HEK293 (cell line): ENCODE measurements around the gene UGT1A1.

Experiments
- CTCF ChIA-PET: fragments of 350-600 bp; formaldehyde crosslinking; extraction: SDS; loops from one replicate; lab custom pipeline; 2021; ENCODE audit warnings: antibody characterized with exemption; lab: Yijun Ruan, JAX
- POLR2A ChIA-PET: fragments of 300-600 bp; formaldehyde crosslinking; extraction: SDS; loops from one replicate; lab custom pipeline; 2020; ENCODE audit warnings: antibody characterized with exemption, inconsistent platforms; lab: Yijun Ruan, JAX
- H3K27ac ChIP-seq: fragments of 200-500 bp; sonication (Bioruptor generic); 2 replicates; pipeline ENCODE4 v1.5.1; 2014; ENCODE audit warnings: low read depth, low read length, control low read depth, inconsistent platforms; ENCODE audit errors: extremely low read depth
- H3K36me3 ChIP-seq, 2 experiments: fragments of 200-500 bp in 1 of 2; sonication (Bioruptor generic) in 1 of 2; 1 replicate in 1 of 2; 2 replicates in 1 of 2; pipeline ENCODE4 v1.5.1; 2014 to 2017; ENCODE audit warnings: inconsistent platforms in 2 of 2, low read length in 2 of 2; ENCODE audit not compliant: control insufficient read depth in 2 of 2, insufficient read depth in 1 of 2
- H3K4me1 ChIP-seq: fragments of 200-500 bp; sonication (Bioruptor generic); 2 replicates; pipeline ENCODE4 v1.5.1; 2014; ENCODE audit warnings: mild to moderate bottlenecking, low read length, inconsistent platforms; ENCODE audit not compliant: control insufficient read depth, insufficient read depth
- H3K4me3 ChIP-seq: 2 replicates; pipeline ENCODE4 v1.5.1; 2011; ENCODE audit warnings: low read depth, mild to moderate bottlenecking, control low read depth, low read length, moderate library complexity
- H3K9me3 ChIP-seq: fragments of 200-500 bp; sonication (Bioruptor generic); 2 replicates; pipeline ENCODE4 v1.5.1; 2014; ENCODE audit warnings: low read depth, low read length, inconsistent platforms; ENCODE audit not compliant: control insufficient read depth, insufficient read depth
- GFI1B ChIP-seq: fragments of 450-650 bp; formaldehyde crosslinking; IDR thresholded peaks from 2 replicates; pipeline ENCODE4 v1.5.1; 2016; ENCODE audit warnings: missing biosample characterization, missing genetic modification characterization
- GLI4 ChIP-seq: fragments of 450-650 bp; formaldehyde crosslinking; IDR thresholded peaks from 2 replicates; pipeline ENCODE4 v1.5.1; 2016; ENCODE audit warnings: missing biosample characterization, missing genetic modification characterization
- HOXA7 ChIP-seq: sonication (generic); formaldehyde crosslinking; IDR thresholded peaks from 2 replicates; pipeline ENCODE4 v1.8.1; 2022; ENCODE audit warnings: missing genetic modification reagents, borderline replicate concordance
- KLF8 ChIP-seq: fragments of 450-650 bp; formaldehyde crosslinking; IDR thresholded peaks from 2 replicates; pipeline ENCODE4 v1.5.1; 2016; ENCODE audit warnings: missing biosample characterization, missing genetic modification characterization
- OSR2 ChIP-seq: fragments of 450-650 bp; formaldehyde crosslinking; IDR thresholded peaks from 2 replicates; pipeline ENCODE4 v1.5.1; 2016; ENCODE audit warnings: missing biosample characterization, missing genetic modification characterization
- OVOL3 ChIP-seq: fragments of 450-650 bp; formaldehyde crosslinking; IDR thresholded peaks from 2 replicates; pipeline ENCODE4 v1.5.1; 2016; ENCODE audit warnings: missing biosample characterization, missing genetic modification characterization
- ZBTB8A ChIP-seq: fragments of 450-650 bp; formaldehyde crosslinking; IDR thresholded peaks from 2 replicates; pipeline ENCODE4 v1.5.1; 2016; ENCODE audit warnings: missing biosample characterization, missing genetic modification characterization
- ZNF10 ChIP-seq: fragments of 450-650 bp; formaldehyde crosslinking; IDR thresholded peaks from 2 replicates; pipeline ENCODE4 v1.5.1; 2017; ENCODE audit warnings: missing biosample characterization, missing genetic modification characterization
- ZNF155 ChIP-seq: fragments of 450-650 bp; formaldehyde crosslinking; IDR thresholded peaks from 2 replicates; pipeline ENCODE4 v1.5.1; 2016; ENCODE audit warnings: missing biosample characterization, missing genetic modification characterization
- ZNF211 ChIP-seq: fragments of 450-650 bp; formaldehyde crosslinking; IDR thresholded peaks from 2 replicates; pipeline ENCODE4 v1.5.1; 2016; ENCODE audit warnings: low read depth, missing biosample characterization, missing genetic modification characterization
- ZNF24 ChIP-seq: fragments of 450-650 bp; formaldehyde crosslinking; IDR thresholded peaks from 2 replicates; pipeline ENCODE4 v1.5.1; 2016; ENCODE audit warnings: missing biosample characterization, missing genetic modification characterization
- ZNF292 ChIP-seq: fragments of 450-650 bp; formaldehyde crosslinking; IDR thresholded peaks from 2 replicates; pipeline ENCODE4 v1.5.1; 2016; ENCODE audit warnings: low read depth, missing biosample characterization, missing genetic modification characterization, borderline replicate concordance
- ZNF311 ChIP-seq: fragments of 450-650 bp; formaldehyde crosslinking; IDR thresholded peaks from 2 replicates; pipeline ENCODE4 v1.5.1; 2017; ENCODE audit warnings: missing biosample characterization, missing genetic modification characterization, borderline replicate concordance
- ZNF37A ChIP-seq: fragments of 450-650 bp; IDR thresholded peaks from 2 replicates; pipeline ENCODE4 v1.5.1; 2018; ENCODE audit warnings: missing biosample characterization, missing genetic modification characterization
- ZNF530 ChIP-seq: fragments of 450-650 bp; formaldehyde crosslinking; IDR thresholded peaks from 2 replicates; pipeline ENCODE4 v1.5.1; 2016; ENCODE audit warnings: low read depth, missing biosample characterization, missing genetic modification characterization
- ZNF561 ChIP-seq: fragments of 450-650 bp; IDR thresholded peaks from 2 replicates; pipeline ENCODE4 v1.5.1; 2018; ENCODE audit warnings: missing biosample characterization, missing genetic modification characterization, borderline replicate concordance
- ZNF571 ChIP-seq: fragments of 450-650 bp; formaldehyde crosslinking; IDR thresholded peaks from 2 replicates; pipeline ENCODE4 v1.5.0; 2017; ENCODE audit warnings: missing biosample characterization, missing genetic modification characterization
- ZNF600 ChIP-seq: fragments of 450-650 bp; formaldehyde crosslinking; IDR thresholded peaks from 2 replicates; pipeline ENCODE4 v1.5.1; 2016; ENCODE audit warnings: missing biosample characterization, missing genetic modification characterization
- ZNF76 ChIP-seq: fragments of 450-650 bp; formaldehyde crosslinking; IDR thresholded peaks from 2 replicates; pipeline ENCODE4; 2016; ENCODE audit warnings: low read depth, missing biosample characterization, missing genetic modification characterization, borderline replicate concordance
- ZNF830 ChIP-seq: fragments of 450-650 bp; IDR thresholded peaks from 2 replicates; pipeline ENCODE4 v1.5.0; 2018; ENCODE audit warnings: missing biosample characterization, missing genetic modification characterization, low read depth, mild to moderate bottlenecking, moderate library complexity
- TF ChIP-seq, protein P1 (sequence below): fragments of 450-650 bp; formaldehyde crosslinking; IDR thresholded peaks from 2 replicates; pipeline ENCODE4 v1.5.1; 2016; ENCODE audit warnings: missing biosample characterization, missing genetic modification characterization
- TF ChIP-seq, protein P2 (sequence below): fragments of 450-650 bp; formaldehyde crosslinking; IDR thresholded peaks from 2 replicates; pipeline ENCODE4 v1.5.1; 2016; ENCODE audit warnings: missing biosample characterization, missing genetic modification characterization
- TF ChIP-seq, protein P3 (sequence below): fragments of 450-650 bp; formaldehyde crosslinking; IDR thresholded peaks from 2 replicates; pipeline ENCODE4 v1.5.1; 2016; ENCODE audit warnings: missing biosample characterization, missing genetic modification characterization
- TF ChIP-seq, protein P4 (sequence below): fragments of 450-650 bp; formaldehyde crosslinking; IDR thresholded peaks from 2 replicates; pipeline ENCODE4 v1.5.1; 2016; ENCODE audit warnings: missing biosample characterization, missing genetic modification characterization
- TF ChIP-seq, protein P5 (sequence below): fragments of 450-650 bp; formaldehyde crosslinking; IDR thresholded peaks from 2 replicates; pipeline ENCODE4 v1.5.1; 2017; ENCODE audit warnings: missing biosample characterization, missing genetic modification characterization

UGT1A1 gene

DNA sequence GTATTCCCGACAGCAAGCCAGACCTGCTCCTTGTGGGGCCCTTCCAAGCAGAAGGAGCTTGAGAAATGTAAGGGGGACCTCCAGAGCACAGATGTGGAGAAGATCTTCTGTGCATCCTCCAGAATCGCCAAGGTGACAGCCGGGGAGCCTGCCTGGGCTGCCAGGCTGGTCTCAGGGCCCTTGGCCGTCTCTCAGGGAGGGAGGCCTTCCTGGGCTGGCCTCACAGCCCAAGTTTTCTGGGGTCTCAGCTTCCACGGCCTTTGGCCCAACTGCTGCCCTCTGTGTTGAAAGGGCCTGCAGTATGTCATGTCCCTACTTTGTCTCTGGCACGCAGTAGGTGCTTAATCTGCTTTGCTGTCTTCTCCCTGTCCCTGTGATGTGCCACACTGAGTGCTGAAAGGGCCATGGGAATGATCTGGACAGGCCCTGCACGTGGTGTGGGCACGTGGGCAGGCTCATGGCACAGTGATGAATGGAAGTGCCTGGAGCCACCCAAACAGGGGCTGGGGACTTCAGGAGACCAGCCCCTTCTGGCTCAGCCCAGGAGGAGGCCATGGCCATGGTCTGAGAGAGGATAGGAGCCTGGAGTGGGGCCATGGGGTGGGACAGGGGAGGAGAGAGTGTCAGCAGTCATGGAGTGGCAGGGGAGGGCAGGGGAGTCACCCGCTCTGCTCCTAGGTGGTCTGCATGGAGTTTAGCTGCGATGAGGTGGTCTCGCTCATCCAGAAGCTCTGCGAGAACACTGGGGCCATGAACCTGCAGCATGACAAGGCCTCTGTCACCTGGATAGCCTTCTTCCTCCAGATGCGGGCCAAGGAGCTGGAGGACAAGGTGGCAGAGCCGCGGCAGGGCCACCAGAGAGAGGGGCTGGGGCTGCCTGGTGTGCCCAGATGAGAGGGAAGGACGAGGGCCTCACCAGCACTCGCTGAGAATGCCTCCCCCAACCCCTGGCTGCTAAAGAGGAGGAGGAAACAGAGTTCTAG, 58.9 kb downstream of the UGT1A1 start (continued):
- TF ChIP-seq, protein P1, sequence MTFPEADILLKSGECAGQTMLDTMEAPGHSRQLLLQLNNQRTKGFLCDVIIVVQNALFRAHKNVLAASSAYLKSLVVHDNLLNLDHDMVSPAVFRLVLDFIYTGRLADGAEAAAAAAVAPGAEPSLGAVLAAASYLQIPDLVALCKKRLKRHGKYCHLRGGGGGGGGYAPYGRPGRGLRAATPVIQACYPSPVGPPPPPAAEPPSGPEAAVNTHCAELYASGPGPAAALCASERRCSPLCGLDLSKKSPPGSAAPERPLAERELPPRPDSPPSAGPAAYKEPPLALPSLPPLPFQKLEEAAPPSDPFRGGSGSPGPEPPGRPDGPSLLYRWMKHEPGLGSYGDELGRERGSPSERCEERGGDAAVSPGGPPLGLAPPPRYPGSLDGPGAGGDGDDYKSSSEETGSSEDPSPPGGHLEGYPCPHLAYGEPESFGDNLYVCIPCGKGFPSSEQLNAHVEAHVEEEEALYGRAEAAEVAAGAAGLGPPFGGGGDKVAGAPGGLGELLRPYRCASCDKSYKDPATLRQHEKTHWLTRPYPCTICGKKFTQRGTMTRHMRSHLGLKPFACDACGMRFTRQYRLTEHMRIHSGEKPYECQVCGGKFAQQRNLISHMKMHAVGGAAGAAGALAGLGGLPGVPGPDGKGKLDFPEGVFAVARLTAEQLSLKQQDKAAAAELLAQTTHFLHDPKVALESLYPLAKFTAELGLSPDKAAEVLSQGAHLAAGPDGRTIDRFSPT (tag by site-specific recombination) = no peak
- TF ChIP-seq ZNF311 (tag by site-specific recombination) (no peak), ZNF24 (no peak), ZNF292 (tag by site-specific recombination) (no peak), KLF8 (no peak), ZBTB8A (tag by site-specific recombination) (no peak), GLI4 (no peak), GFI1B (tag by site-specific recombination) (no peak)

DNA sequence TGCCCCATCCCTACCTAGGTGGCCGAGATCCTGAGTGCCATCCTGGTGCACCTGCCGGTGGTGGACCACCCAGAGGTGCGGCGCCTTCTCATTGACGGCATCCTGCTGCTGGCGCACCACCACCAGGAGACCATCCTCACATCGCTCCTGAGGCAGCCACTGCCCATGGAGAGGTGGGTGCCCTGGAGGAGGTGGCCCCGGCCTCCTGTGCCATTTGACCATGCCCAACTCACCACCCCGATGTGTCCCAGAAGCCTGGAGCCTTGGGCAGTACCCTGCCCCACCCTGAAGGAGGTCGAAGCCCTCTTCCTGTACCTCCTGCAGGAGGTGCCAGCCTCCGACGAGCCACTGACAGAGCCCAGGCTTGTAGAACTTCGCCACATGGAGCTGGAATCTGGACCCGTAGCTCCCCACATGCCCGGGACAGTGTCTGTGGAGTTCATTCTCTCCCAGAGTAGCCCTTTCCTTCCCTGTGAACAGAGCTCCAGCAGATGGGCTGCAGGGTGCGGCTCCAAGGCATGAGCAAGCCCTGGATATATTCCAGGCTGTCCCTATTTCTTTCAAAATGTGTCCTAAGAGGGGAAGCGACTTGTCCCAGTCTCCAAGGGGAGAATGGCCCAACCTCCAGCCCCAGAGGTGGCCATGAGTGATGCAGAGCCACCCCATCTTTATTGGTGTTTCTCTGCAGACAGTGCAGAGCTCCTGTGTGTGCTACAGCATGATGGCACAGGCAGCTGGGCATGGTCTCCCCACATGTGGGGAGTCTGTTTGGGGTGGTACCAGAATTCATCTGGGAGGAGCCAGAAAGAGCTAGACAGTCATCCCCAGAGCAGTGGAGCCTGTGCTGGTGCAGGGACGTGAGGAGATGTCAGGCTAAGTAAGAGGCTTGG, 60.1 kb downstream of the UGT1A1 start:
- Histone ChIP-seq H3K36me3 (no peaks in the 10 kb centered on the region), H3K9me3 (no peaks in the 10 kb centered on the region), H3K4me1 (peaks cover 5% of the 10 kb centered on the region; the same call in 1 of the 2 replicates), H3K4me3 (no peak overlapping the region), H3K27ac (no peak overlapping the region)
- ChIA-PET POLR2A (no interaction called here), CTCF (no interaction called here)
- TF ChIP-seq ZNF292 (tag by site-specific recombination) (no peak), ZNF561 (tag by site-specific recombination) (no peak), HOXA7 (CRISPR knock-in tag) (no peak), ZNF155 (tag by site-specific recombination) (no peak), ZNF600 (tag by site-specific recombination) (no peak), ZNF530 (tag by site-specific recombination) (no peak), ZNF571 (tag by site-specific recombination) (no peak), OSR2 (no peak), ZNF830 (tag by site-specific recombination) (no peak), OVOL3 (no peak), ZNF37A (tag by site-specific recombination) (no peak), ZNF10 (no peak), ZNF76 (tag by site-specific recombination) (no peak), ZNF211 (tag by site-specific recombination) (no peak)
- TF ChIP-seq, protein P2, sequence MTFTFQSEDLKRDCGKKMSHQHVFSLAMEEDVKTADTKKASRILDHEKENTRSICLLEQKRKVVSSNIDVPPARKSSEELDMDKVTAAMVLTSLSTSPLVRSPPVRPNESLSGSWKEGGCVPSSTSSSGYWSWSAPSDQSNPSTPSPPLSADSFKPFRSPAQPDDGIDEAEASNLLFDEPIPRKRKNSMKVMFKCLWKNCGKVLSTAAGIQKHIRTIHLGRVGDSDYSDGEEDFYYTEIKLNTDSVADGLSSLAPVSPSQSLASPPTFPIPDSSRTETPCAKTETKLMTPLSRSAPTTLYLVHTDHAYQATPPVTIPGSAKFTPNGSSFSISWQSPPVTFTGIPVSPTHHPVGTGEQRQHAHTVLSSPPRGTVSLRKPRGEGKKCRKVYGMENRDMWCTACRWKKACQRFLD (tag by site-specific recombination) = no peak
- TF ChIP-seq, protein P3, sequence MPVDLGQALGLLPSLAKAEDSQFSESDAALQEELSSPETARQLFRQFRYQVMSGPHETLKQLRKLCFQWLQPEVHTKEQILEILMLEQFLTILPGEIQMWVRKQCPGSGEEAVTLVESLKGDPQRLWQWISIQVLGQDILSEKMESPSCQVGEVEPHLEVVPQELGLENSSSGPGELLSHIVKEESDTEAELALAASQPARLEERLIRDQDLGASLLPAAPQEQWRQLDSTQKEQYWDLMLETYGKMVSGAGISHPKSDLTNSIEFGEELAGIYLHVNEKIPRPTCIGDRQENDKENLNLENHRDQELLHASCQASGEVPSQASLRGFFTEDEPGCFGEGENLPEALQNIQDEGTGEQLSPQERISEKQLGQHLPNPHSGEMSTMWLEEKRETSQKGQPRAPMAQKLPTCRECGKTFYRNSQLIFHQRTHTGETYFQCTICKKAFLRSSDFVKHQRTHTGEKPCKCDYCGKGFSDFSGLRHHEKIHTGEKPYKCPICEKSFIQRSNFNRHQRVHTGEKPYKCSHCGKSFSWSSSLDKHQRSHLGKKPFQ = no peak
- TF ChIP-seq, protein P4, sequence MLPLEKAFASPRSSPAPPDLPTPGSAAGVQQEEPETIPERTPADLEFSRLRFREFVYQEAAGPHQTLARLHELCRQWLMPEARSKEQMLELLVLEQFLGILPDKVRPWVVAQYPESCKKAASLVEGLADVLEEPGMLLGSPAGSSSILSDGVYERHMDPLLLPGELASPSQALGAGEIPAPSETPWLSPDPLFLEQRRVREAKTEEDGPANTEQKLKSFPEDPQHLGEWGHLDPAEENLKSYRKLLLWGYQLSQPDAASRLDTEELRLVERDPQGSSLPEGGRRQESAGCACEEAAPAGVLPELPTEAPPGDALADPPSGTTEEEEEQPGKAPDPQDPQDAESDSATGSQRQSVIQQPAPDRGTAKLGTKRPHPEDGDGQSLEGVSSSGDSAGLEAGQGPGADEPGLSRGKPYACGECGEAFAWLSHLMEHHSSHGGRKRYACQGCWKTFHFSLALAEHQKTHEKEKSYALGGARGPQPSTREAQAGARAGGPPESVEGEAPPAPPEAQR (tag by site-specific recombination) = no peak
- TF ChIP-seq, protein P5, sequence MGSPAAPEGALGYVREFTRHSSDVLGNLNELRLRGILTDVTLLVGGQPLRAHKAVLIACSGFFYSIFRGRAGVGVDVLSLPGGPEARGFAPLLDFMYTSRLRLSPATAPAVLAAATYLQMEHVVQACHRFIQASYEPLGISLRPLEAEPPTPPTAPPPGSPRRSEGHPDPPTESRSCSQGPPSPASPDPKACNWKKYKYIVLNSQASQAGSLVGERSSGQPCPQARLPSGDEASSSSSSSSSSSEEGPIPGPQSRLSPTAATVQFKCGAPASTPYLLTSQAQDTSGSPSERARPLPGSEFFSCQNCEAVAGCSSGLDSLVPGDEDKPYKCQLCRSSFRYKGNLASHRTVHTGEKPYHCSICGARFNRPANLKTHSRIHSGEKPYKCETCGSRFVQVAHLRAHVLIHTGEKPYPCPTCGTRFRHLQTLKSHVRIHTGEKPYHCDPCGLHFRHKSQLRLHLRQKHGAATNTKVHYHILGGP = no peak
